Tracheal epithelial cell (primary cell): ENCODE results near the gene PGBD2. TPM values are rescaled to one million over a fixed set of nuclear protein-coding genes. Genes with fewer than 3 reads are reported as not detected.

ENCODE experiments used
- total RNA-seq: library from RNA; depleted of rRNA; stranded (reverse); fragments of >200 nt; gene quantifications from 2 replicates; pipeline ENCODE4 v1.2.1, GENCODE V29; 2014

PGBD2 gene
- total RNA-seq: 4.5 and 6.7 TPM in 2 replicates

DNA sequence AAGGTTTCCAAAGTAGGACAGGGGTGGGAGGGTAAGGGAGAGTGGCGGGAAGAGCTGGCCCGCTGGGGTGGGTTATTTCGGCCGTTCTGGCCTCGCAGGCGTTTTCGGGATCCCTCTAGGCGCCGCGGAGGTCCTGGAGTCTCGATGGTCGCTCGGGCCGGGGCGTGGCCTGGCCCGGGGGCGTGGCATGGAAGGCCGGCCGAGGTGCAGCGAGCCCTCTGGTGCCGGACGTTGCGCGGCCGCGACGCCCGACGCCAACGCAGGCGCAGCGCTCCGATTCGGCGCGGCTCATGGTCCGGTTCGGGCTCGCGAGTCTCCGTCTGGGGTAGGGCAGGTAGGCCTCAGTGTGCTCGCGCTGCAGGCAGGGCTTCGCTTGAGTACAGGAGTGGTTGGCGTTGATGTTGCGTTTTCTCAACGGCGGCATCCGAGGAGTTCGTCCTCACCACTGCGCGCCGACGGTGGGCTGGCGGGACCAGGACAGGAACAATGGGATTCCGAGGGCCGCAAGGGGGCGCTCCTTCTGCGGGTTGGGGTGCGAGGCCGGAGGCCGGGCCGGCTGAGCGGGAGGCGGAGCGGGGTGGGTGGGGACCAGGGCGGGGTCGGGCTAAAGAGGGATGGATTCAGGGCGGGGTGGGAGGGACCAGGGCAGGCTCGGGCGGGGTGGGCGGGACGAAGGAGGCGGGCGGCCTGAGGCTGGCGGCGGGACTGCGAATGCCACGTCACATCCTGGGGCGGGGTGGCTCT, at the start of gene PGBD2:
TSS of gene PGBD2 (plus strand) at position 227 of the 744 bp plus-strand sequence. CDS start 7,628 bp downstream, outside the sequence.

DNA sequence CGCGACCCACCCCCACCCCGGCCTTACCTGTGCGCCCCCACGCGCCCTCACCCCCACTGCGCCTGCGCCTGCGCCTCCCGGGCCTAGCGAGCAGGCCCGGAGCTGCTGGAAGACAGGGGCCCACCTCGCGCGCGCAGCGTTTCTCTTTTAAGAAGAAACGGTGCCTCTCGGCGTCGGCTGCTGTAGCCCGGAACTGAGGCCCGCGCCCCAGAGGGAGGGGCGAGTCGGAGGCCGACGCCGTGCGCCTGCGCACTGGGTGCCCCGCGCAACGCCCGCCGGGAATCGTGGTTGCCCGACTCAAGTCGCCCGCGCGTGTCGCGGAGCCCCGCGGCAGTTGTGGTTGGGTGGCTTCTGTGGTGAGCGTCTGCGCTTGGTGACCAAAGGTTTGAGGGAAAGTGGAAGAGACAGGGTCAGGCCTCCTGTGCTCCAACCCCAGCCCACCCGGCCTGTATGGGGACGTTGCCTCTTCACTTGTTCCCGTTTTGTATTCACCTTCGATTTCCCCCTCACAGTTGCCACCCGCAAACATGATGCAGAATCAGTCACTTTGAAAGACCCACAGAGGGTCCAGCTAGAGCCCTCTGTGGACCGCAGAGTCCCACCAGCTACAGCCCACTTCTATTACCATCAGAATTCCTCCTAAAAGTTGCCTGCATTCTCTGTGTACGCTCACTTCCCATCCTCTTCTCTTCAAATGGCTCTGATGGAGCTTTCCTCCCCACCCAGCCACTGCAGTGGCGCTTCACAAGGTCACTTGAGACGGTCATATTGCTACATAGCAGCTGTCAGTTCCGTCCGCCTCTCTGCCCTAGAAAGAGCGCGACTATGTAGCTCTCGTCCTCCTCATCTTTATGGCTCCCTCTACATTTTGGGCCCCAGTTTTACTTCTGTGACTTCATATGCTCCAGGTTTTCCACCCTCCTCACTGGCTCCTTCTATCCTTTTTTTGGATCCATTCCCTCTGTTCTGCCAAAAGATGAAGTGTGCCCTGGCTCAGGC, 46.8 kb upstream of the PGBD2 start, which contains the start of gene ZNF692:
TSS of gene ZNF692 (minus strand) at position 195 of the 999 bp plus-strand sequence. CDS start 776 bp downstream, outside the sequence.

Other genes with a start within 250 kb of the PGBD2 start
- gene OR14I1, start 203.5 kb upstream of the PGBD2 start, total RNA-seq: not detected in 2 replicates
- under 0.01 TPM in 1 of 2 replicates, not detected in the other for gene LYPD8, start 150.5 kb upstream of the PGBD2 start, total RNA-seq
- 15.1 and 26.7 TPM in 2 replicates for gene SH3BP5L, start 80.3 kb upstream of the PGBD2 start, total RNA-seq
- gene ZNF672, start 68.0 kb upstream of the PGBD2 start, total RNA-seq: 14.7 and 18.1 TPM in 2 replicates
- 22.0 and 28.4 TPM in 2 replicates for gene ZNF692, start 47.1 kb upstream of the PGBD2 start, total RNA-seq